Brain microvascular endothelial cell (primary cell): ENCODE data around the gene SLC40A1.

Source experiments
- DNase-seq: peaks from one replicate; pipeline ENCODE4 v3.0.0-alpha.2; 2020
- H3K27ac ChIP-seq: fragments of 250-450 bp; sonication (Bioruptor Pico); 2 replicates; pipeline ENCODE4 v1.5.1; 2020; ENCODE audit warnings: mild to moderate bottlenecking, moderate library complexity
- H3K27me3 ChIP-seq: fragments of 250-450 bp; sonication (Bioruptor Pico); replicated peaks from 2 replicates; pipeline ENCODE4 v1.5.1; 2020; ENCODE audit warnings: mild to moderate bottlenecking
- H3K36me3 ChIP-seq: fragments of 250-450 bp; sonication (Bioruptor Pico); replicated peaks from 2 replicates; pipeline ENCODE4 v1.5.1; 2020; ENCODE audit warnings: mild to moderate bottlenecking
- H3K4me3 ChIP-seq: 2 replicates; pipeline ENCODE4 v1.5.1; 2011; ENCODE audit warnings: low read depth, mild to moderate bottlenecking, control low read depth, low read length, moderate library complexity
- in situ Hi-C: cut with HindIII; loops from 2 replicates; pipeline ENCODE4 v1.10.0; 2017; ENCODE audit warnings: low sequenced_read_pairs, low pct_ligation_motif_present
- TF ChIP-seq, protein P1 (sequence below): IDR thresholded peaks from 2 replicates; pipeline ENCODE4 v1.5.1; 2011; ENCODE audit warnings: low read depth, mild to moderate bottlenecking, moderate library complexity, low read length, control low read depth, inconsistent platforms; ENCODE audit errors: missing control alignments

The SLC40A1 gene

DNA sequence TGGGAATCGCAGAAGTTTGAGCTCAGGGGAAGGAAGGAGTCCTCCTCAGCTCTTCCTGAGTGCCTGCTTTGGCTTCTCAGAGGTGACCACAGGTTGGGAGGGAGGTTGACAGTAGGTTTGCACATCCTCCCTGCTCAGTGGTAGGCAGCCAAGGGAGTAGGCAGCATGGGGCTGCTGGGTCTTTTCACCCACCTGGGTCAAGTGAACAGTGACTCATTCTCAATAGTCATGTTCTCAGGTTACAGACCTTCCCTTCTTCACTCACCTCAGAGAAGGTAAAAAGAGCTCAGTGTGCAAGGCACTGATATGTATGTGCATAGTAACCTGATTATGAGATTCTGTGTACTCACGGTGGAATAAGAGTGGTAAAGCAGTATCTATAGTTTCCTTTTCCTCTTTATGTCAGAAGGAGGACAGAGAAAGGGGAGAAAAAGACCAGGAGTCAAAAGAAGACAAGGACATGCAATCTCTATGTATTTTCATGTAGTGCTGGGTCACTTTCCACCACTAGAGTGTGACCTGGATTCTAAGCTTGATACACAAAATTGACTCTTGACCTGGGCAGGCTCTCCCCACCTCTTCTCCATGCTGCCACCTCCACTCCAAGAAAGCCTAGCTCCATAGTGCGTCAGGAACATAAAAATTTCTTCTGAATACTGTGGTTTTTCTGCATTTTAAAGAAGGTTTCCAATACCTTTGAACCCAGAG lies 44.2 kb upstream of the SLC40A1 start:
- no peaks in the 10 kb centered on the region for H3K36me3 ChIP-seq
- H3K27ac ChIP-seq: no peak overlapping the region
- H3K27me3 ChIP-seq: no peaks in the 10 kb centered on the region
- TF ChIP-seq, protein P1, sequence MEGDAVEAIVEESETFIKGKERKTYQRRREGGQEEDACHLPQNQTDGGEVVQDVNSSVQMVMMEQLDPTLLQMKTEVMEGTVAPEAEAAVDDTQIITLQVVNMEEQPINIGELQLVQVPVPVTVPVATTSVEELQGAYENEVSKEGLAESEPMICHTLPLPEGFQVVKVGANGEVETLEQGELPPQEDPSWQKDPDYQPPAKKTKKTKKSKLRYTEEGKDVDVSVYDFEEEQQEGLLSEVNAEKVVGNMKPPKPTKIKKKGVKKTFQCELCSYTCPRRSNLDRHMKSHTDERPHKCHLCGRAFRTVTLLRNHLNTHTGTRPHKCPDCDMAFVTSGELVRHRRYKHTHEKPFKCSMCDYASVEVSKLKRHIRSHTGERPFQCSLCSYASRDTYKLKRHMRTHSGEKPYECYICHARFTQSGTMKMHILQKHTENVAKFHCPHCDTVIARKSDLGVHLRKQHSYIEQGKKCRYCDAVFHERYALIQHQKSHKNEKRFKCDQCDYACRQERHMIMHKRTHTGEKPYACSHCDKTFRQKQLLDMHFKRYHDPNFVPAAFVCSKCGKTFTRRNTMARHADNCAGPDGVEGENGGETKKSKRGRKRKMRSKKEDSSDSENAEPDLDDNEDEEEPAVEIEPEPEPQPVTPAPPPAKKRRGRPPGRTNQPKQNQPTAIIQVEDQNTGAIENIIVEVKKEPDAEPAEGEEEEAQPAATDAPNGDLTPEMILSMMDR: no peak
- in situ Hi-C loops: loop anchor here (25.0 kb wide), 1 partner anchor 163 kb away; no protein-coding TSS in a partner anchor
- H3K4me3 ChIP-seq: no peak overlapping the region
- no peak for DNase-seq

DNA sequence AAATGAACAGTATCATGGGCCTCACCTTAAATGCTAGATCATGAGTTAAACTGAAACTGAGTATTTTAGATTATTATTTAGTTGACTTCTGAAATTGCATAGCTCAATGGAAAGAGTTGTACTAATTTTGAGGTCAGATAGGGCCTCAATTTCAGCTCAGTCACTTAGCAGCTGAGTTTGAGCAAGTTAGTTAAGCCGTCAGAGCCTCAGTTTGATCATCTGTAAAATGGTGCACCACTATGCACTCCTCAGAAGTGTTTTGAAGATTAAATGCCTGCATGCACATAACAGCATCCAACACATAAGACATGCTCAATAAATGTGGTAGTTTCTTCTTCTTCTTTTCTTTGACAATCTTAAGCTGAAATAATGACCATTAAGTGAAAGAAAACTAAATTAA lies 42.5 kb upstream of the SLC40A1 start:
- Histone ChIP-seq H3K36me3 (no peaks in the 10 kb centered on the region), H3K4me3 (no peak overlapping the region), H3K27me3 (no peaks in the 10 kb centered on the region), H3K27ac (no peak overlapping the region)
- DNase-seq: no peak
- TF ChIP-seq, protein P1: no peak
- in situ Hi-C loops: no loop called here

DNA sequence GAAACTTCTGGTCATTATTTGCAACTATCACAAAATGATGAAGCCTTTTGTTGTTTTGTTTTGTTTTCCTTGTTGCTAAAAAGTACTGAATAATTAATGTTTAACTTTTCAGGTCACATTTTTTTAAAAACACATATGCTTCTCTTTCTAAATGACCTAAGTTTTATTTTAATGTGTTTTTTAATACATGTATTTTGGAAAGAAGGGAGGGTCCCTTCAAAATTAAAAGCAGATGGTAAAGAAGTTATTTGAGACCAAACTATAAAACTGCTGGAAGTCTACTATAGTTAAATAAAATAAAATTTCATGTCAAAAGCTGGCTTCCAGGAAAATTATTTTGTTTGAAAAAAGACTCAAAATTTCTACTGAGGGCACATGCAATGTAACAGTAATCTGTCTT lies 41.2 kb upstream of the SLC40A1 start:
- Histone ChIP-seq H3K36me3 (no peaks in the 10 kb centered on the region), H3K4me3 (no peak overlapping the region), H3K27me3 (no peaks in the 10 kb centered on the region), H3K27ac (no peak overlapping the region)
- DNase-seq: no peak
- TF ChIP-seq, protein P1: no peak
- in situ Hi-C loops: no loop called here

DNA sequence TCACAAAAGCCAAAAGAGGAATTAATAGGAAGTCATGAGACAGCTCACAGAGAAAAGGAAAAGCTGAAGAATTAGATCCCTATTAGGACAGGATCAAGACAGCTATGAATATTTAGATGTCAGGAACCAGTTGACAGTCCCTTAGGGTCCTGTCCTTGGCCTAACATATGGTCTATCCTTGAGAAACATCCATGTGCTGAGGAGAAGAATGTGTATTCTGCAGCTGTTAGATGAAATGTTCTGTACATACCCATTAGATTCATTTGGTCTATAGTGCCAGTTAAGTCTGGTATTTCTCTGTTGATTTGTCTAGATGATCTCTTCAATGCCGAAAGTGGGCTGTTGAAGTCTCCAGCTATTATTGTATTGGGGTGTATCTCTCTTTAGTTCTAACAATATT lies 37.6 kb upstream of the SLC40A1 start:
- H3K27ac ChIP-seq: no peak overlapping the region
- no peaks in the 10 kb centered on the region for H3K36me3 ChIP-seq
- no peak for DNase-seq
- H3K4me3 ChIP-seq: no peak overlapping the region
- in situ Hi-C loops: no loop called here
- no peaks in the 10 kb centered on the region for H3K27me3 ChIP-seq
- TF ChIP-seq, protein P1: no peak

DNA sequence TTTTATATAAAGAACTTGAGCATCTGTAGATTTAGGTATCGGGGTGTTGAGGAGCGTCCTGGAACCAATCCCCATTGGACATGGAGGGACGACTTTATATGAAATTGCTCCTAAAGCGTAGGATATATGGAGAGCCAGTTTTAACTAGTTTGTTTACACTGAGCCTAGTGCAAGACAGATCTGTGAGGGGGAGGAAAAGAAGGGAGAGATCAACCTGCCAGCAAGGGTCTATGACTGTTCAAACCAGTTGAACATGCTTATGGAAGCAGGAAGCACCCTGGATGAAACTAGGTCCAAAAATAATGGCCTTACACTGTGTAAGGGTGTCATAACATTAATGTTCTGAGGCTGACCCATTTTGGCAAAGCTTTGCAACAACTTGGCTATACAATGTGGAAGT lies 34.0 kb upstream of the SLC40A1 start:
- no peaks in the 10 kb centered on the region for H3K36me3 ChIP-seq
- no peak overlapping the region for H3K4me3 ChIP-seq
- DNase-seq: no peak
- H3K27me3 ChIP-seq: no peaks in the 10 kb centered on the region
- in situ Hi-C loops: no loop called here
- TF ChIP-seq, protein P1: no peak
- H3K27ac ChIP-seq: no peak overlapping the region
